Vagina (tissue), 2 donors: ENCODE data around the gene C13orf46. TPM values are rescaled to one million over a fixed set of nuclear protein-coding genes. Genes with fewer than 3 reads are reported as not detected.

Experiments
- DNase-seq, 2 donors: peaks; one replicate each; pipeline ENCODE4 v3.0.0-alpha.2; 2017; ENCODE audit errors: extremely low spot score in 2 of 2
- H3K27ac ChIP-seq: fragments of 200-600 bp; sonication (generic); one replicate; pipeline ENCODE4 v1.5.1; 2019
- H3K27me3 ChIP-seq: fragments of 200-600 bp; sonication (generic); one replicate; pipeline ENCODE4 v1.5.1; 2019
- H3K36me3 ChIP-seq, 2 donors: fragments of 200-600 bp; sonication (generic); one replicate each; pipeline ENCODE4 v1.5.1; 2017 to 2019
- H3K4me1 ChIP-seq: fragments of 200-600 bp; sonication (generic); one replicate; pipeline ENCODE4 v1.5.1; 2019
- H3K4me3 ChIP-seq, 2 donors: fragments of 200-600 bp; sonication (generic); 1 replicate in 1 of 2; 2 replicates in 1 of 2; pipeline ENCODE4 v1.5.1; 2016 to 2019
- H3K9me3 ChIP-seq: fragments of 200-600 bp; sonication (generic); one replicate; pipeline ENCODE4 v1.5.1; 2019
- POLR2A ChIP-seq, 2 donors: fragments of 450-650 bp; IDR thresholded peaks; one replicate each; pipeline ENCODE4 v1.6.1; 2017; ENCODE audit warnings: antibody characterized with exemption in 2 of 2, mild to moderate bottlenecking in 2 of 2, moderate library complexity in 2 of 2
- POLR2AphosphoS5 ChIP-seq, 2 donors: sonication (generic); formaldehyde crosslinking; IDR thresholded peaks; one replicate each; pipeline ENCODE4 v1.9.0; 2017; ENCODE audit warnings: antibody characterized with exemption in 2 of 2, mild to moderate bottlenecking in 2 of 2, low read depth in 1 of 2; ENCODE audit not compliant: insufficient read depth in 1 of 2
- intact Hi-C: fragments of 100-400 bp; cut with DNase I; formaldehyde crosslinking; loops from one replicate; pipeline ENCODE4 v1.15.1; 2023
- total RNA-seq: library from RNA; depleted of rRNA; stranded (reverse); fragments of >200 nt; gene quantifications from one replicate; pipeline ENCODE4 v1.2.3, GENCODE V29; 2016
- TF ChIP-seq, protein P1 (sequence below), 3 experiments: fragments of 450-650 bp in 2 of 3; fragments of 200-600 bp in 1 of 3; sonication (generic) in 1 of 3; IDR thresholded peaks; one replicate each; pipeline ENCODE4 v1.5.1; 2017 to 2019; ENCODE audit warnings: antibody characterized with exemption in 3 of 3, mild to moderate bottlenecking in 2 of 3, moderate library complexity in 2 of 3

Gene C13orf46
- total RNA-seq, 1 donor from 2014 or later = not detected

DNA sequence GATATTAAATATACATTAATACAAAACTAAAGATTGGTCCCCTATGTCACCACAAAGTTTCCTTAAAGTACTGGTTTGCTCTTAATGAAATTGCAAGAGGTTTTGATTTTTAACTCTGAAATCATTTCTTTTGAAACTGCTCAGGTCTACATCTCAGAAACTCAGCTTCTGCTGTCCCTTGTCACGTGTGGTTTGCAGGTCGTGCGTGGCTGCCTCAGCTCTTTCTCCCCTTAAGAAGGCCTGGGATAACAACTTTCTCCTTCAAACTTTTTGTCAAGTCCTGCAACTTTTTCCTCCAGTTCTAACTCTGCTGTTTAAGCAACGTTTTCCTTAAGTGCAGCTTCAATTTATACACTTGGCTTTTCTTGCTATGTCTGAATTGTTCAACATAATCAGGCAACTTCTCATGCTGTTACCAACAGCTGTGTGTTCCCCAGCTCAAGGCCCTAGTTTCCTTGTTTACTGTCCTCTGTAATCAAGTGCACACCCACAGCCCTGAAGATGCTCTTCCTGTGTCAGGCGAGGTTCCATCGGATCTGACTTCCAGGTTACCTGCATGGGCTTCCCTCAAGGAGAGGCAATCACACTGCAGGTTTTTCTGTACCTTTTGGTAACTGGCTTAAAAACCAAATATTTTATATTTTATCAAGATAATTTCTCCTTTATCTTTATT is 13.5 kb downstream of the C13orf46 start:
- Histone ChIP-seq H3K4me1 (no peaks in the 10 kb centered on the region), H3K27me3 (no peaks in the 10 kb centered on the region), H3K4me3 (no peak overlapping the region), H3K9me3 (no peaks in the 10 kb centered on the region), H3K27ac (no peak overlapping the region), H3K36me3 (no peaks in the 10 kb centered on the region)
- no peak for DNase-seq
- TF ChIP-seq POLR2A (IDR thresholded peaks at IDR 0.05) (no peak), POLR2AphosphoS5 (IDR thresholded peaks at IDR 0.05; ENCODE audit: insufficient read depth in 1 of 2, low read depth in 1 of 2) (no peak)
- TF ChIP-seq, protein P1, sequence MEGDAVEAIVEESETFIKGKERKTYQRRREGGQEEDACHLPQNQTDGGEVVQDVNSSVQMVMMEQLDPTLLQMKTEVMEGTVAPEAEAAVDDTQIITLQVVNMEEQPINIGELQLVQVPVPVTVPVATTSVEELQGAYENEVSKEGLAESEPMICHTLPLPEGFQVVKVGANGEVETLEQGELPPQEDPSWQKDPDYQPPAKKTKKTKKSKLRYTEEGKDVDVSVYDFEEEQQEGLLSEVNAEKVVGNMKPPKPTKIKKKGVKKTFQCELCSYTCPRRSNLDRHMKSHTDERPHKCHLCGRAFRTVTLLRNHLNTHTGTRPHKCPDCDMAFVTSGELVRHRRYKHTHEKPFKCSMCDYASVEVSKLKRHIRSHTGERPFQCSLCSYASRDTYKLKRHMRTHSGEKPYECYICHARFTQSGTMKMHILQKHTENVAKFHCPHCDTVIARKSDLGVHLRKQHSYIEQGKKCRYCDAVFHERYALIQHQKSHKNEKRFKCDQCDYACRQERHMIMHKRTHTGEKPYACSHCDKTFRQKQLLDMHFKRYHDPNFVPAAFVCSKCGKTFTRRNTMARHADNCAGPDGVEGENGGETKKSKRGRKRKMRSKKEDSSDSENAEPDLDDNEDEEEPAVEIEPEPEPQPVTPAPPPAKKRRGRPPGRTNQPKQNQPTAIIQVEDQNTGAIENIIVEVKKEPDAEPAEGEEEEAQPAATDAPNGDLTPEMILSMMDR (IDR thresholded peaks at IDR 0.05) = no peak
- intact Hi-C loops = no loop called here

DNA sequence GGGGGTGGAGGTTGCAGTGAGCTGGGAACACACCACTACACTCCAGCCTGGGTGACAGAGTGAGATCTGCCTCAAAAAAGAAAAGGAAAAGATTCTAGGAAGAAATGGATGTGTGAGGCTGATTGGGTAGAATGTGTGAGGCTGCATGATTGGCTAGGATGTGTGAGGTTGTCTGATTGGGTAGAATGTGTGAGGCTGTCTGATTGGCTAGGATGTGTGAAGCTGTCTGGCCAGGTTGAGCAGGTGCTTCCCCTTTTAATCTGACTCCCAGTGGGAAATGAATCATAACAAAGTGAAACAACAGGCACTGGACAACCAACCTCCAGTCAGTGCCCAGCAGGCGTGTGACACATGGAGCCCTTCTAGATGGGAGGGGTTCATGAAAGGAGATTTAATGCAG is 14.7 kb downstream of the C13orf46 start:
- Histone ChIP-seq H3K4me3 (no peak overlapping the region), H3K27me3 (no peaks in the 10 kb centered on the region), H3K9me3 (no peaks in the 10 kb centered on the region), H3K27ac (no peak overlapping the region), H3K36me3 (no peaks in the 10 kb centered on the region), H3K4me1 (no peaks in the 10 kb centered on the region)
- intact Hi-C loops = no loop called here
- no peak for DNase-seq
- TF ChIP-seq, protein P1 (IDR thresholded peaks at IDR 0.05) = no peak

DNA sequence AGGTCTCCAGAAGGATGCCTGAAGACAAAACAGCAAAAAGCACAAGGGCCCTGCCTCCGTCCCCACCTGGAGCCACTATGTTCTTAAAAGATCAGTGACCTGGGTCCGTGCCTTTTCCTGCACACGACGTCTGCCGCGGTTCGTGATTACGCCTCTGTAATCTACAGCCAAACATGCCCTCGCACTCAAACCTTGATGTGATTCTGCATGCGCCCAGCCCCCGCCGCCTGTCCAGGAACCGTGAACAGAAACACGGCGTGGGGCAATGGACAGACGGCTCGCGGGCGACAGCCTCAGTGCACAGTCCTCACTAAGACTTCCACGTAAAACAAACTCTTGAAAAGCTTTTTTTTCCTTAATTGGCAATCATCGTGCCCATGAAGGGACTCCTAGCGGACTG is 15.5 kb downstream of the C13orf46 start:
- no peak for DNase-seq
- Histone ChIP-seq H3K4me3 (no peak overlapping the region), H3K36me3 (no peaks in the 10 kb centered on the region), H3K27ac (no peak overlapping the region), H3K9me3 (no peaks in the 10 kb centered on the region), H3K4me1 (no peaks in the 10 kb centered on the region), H3K27me3 (no peaks in the 10 kb centered on the region)
- intact Hi-C loops = no loop called here
- TF ChIP-seq POLR2A (IDR thresholded peaks at IDR 0.05) = no peak
- TF ChIP-seq, protein P1 (IDR thresholded peaks at IDR 0.05) = no peak
- no peak for TF ChIP-seq POLR2AphosphoS5 (IDR thresholded peaks at IDR 0.05; ENCODE audit: insufficient read depth in 1 of 2, low read depth in 1 of 2)

DNA sequence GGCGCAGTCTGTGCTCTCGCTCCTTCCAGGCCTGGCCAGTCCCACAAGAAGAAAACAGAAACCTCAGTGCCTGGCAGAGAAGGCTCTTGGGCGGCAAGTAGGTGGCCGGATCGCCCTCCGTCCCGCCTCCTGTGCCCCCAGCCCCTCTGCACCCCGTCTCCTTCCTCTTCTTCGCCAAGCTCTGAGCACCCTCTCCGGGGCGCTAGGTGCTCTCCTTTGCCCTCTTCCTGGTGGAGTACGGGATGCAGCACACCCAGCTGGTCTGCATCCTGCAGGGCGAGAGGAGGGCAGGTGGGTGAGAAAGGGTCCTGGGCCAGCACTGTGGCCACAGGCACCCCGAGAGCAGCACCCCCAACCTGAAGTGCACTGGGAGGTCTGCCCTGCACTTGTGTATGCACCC is 17.3 kb downstream of the C13orf46 start:
- H3K36me3 ChIP-seq = no peaks in the 10 kb centered on the region
- no peak overlapping the region for H3K27ac ChIP-seq
- peaks cover 2% of the 10 kb centered on the region for H3K4me1 ChIP-seq
- no peaks in the 10 kb centered on the region for H3K9me3 ChIP-seq
- TF ChIP-seq POLR2A (IDR thresholded peaks at IDR 0.05) = no peak
- TF ChIP-seq, protein P1 (IDR thresholded peaks at IDR 0.05) = no peak
- intact Hi-C loops = no loop called here
- H3K27me3 ChIP-seq = no peaks in the 10 kb centered on the region
- no peak overlapping the region for H3K4me3 ChIP-seq
- no peak for DNase-seq

DNA sequence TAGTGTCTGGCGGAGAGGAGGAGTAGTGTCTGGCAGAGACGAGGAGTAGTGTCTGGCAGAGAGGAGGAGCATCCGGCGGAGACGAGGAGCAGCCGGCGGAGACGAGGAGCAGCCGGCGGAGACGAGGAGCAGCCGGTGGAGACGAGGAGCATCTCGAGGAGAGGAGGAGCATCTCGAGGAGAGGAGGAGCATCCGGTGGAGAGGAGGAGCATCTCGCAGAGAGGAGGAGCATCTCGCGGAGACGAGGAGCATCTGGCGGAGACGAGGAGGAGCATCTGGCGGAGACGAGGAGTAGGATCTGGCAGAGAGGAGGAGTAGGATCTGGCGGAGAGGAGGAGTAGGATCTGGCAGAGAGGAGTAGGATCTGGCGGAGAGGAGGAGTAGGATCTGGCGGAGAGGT is 18.2 kb downstream of the C13orf46 start:
- intact Hi-C loops = no loop called here
- Histone ChIP-seq H3K27ac (no peak overlapping the region), H3K36me3 (no peaks in the 10 kb centered on the region), H3K9me3 (no peaks in the 10 kb centered on the region), H3K4me3 (no peak overlapping the region), H3K4me1 (peaks cover 11% of the 10 kb centered on the region), H3K27me3 (no peaks in the 10 kb centered on the region)
- DNase-seq = no peak
- TF ChIP-seq POLR2A (IDR thresholded peaks at IDR 0.05) (no peak), POLR2AphosphoS5 (IDR thresholded peaks at IDR 0.05; ENCODE audit: insufficient read depth in 1 of 2, low read depth in 1 of 2) (no peak)
- TF ChIP-seq, protein P1 (IDR thresholded peaks at IDR 0.05) = no peak
